ENCODE measurements around the gene MAST4. TPM values are rescaled to one million over a fixed set of nuclear protein-coding genes. Genes with fewer than 3 reads are reported as not detected.

The MAST4 gene
- total RNA-seq, 1 donor from 2014 or later, result 52.6 TPM

DNA sequence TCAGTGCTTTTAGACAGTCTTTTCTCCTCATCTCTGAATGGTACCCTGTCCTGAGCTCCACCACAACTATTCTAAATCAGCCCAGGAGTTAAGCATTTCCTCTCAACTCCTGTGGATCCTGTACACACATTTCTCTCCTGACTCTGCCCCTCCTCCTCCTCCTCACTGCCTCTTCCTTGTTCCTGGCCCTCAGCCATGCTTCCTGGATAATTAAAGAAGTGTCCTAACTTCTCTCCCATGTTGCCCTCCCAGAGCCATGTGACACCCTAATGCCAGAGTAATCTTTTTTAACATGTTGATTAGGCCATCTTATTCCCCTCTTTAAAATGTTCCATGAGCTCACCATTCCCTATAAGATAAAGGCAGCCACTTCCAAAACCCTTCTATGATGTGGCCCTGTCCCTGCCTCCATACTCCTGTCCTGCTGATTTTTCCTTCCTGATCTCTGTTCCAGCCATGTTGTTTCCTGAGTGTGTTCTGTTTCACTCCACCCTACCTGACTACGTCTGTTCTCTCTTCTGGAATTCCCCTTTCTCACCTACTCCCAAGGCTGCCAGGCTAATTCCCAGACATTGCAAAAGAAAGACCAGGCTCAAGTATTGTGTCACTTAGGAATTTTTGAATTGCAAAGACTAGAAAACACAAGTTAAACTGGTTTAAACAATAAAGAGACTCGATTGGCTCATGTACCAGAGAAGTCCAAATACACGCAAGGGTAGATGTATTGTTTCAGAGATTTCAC lies 295.2 kb downstream of the MAST4 start:
- DNase-seq (no peak), ATAC-seq (peak; percentile 87)
- Histone ChIP-seq H3K4me1 (peaks cover 21% of the 10 kb centered on the region), H3K27me3 (no peaks in the 10 kb centered on the region), H3K9me3 (no peaks in the 10 kb centered on the region), H3K27ac (peak overlapping the region; percentile 12), H3K4me3 (no peak overlapping the region), H3K36me3 (no peaks in the 10 kb centered on the region)
- no peak for TF ChIP-seq CTCF (IDR thresholded peaks at IDR 0.05)
- intact Hi-C loops (cut with DNase I), result no loop called here

DNA sequence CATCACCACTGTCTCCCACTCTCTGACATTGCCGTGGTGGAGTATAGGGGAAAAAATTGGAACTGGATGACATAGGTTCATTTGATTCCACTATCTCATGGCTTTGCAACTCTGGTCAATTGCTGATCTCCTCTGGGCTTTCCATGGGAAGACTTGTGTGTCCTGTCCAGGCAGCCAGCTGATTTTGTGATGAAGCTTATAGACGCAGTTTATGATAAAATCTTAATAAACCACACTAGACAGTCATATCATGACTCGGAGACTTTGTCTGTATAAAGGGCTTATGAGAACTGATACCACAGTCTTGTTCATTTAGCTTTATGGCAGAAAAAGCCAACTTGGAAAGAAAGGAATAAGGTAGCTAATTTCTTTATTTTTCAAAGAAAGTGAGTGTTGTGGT lies 296.5 kb downstream of the MAST4 start:
- no peaks in the 10 kb centered on the region for H3K9me3 ChIP-seq
- peaks cover 21% of the 10 kb centered on the region for H3K4me1 ChIP-seq
- no peaks in the 10 kb centered on the region for H3K27me3 ChIP-seq
- H3K4me3 ChIP-seq, result no peak overlapping the region
- DNase-seq (no peak), ATAC-seq (no peak)
- TF ChIP-seq CTCF (IDR thresholded peaks at IDR 0.05), result no peak
- no peak overlapping the region for H3K27ac ChIP-seq
- intact Hi-C loops (cut with DNase I), result no loop called here
- no peaks in the 10 kb centered on the region for H3K36me3 ChIP-seq

DNA sequence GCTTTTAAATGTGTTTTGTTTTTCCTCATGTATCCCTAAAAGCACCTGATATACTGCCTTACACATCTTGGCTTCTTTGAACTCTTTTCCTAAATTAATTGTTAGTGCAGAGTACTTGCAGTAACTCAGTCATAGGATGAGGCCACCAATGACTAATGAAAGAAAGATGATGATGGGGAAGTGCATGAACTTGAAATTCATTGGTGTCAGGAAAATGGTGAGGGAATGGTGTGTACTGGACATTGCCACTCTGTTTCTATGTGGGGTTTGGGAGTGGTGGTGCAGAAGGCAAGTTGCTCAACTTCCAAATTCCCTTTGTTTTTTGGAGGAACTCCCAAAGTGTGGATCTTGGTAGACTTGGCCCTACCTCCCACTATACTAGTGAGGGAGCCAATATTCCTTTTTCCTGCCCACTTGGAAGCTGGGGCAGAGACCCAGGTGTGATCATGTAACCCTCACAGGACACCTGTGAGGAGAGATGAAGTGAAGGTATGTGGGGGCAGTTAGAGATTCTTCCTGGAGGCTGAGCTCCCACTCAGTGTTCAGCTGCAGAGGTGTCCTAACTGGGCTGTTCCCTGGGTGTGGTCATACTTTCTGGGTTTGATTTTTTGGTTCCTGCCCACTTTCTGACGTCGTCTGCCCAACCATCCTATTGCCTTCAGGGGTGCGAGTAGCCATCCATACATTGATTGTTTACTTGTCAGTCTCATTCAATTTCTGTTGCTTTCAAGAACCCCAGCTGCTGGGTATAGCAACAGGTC lies 298.5 kb downstream of the MAST4 start:
- H3K4me3 ChIP-seq, result no peak overlapping the region
- intact Hi-C loops (cut with DNase I), result no loop called here

GRCh38 chr5:66896171-66896570 lies 300.0 kb downstream of the MAST4 start:
- Histone ChIP-seq H3K27me3 (no peaks in the 10 kb centered on the region), H3K27ac (no peak overlapping the region), H3K9me3 (no peaks in the 10 kb centered on the region), H3K4me1 (peaks cover 3% of the 10 kb centered on the region), H3K36me3 (no peaks in the 10 kb centered on the region), H3K4me3 (no peak overlapping the region)
- no peak for ATAC-seq
- TF ChIP-seq CTCF (IDR thresholded peaks at IDR 0.05), result no peak
- no peak for DNase-seq
- intact Hi-C loops (cut with DNase I), result no loop called here

More for the DNA sequence above, 298.5 kb downstream of the MAST4 start:
- Histone ChIP-seq H3K9me3 (no peaks in the 10 kb centered on the region), H3K4me1 (peaks cover 13% of the 10 kb centered on the region), H3K27ac (no peak overlapping the region), H3K27me3 (no peaks in the 10 kb centered on the region), H3K36me3 (no peaks in the 10 kb centered on the region)
- DNase-seq (no peak), ATAC-seq (no peak)
- no peak for TF ChIP-seq CTCF (IDR thresholded peaks at IDR 0.05)

DNA sequence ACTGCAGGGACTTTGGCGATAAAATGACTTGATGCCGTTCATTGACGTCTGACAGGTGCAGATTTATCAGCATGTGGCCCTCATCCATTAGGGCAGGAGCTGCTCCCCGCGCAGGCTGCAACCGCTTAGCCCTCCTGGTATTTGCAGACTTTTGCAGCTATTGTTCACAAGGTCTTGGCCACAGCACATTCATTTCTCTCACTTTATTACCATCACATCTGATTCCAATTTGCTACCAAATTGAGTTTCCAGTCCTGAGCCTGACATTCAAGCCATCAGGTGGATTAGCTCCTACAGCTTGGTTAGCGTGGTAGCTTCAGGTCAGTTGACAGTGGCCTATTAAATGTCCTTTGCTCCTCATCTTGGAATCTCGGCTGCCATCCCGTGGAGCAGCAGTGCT lies 301.2 kb downstream of the MAST4 start:
- TF ChIP-seq CTCF (IDR thresholded peaks at IDR 0.05), result no peak
- H3K27me3 ChIP-seq, result no peaks in the 10 kb centered on the region
- ATAC-seq, result no peak
- H3K9me3 ChIP-seq, result no peaks in the 10 kb centered on the region
- H3K36me3 ChIP-seq, result no peaks in the 10 kb centered on the region
- no peak for DNase-seq
- intact Hi-C loops (cut with DNase I), result no loop called here
- H3K27ac ChIP-seq, result no peak overlapping the region
- H3K4me3 ChIP-seq, result no peak overlapping the region
- no peaks in the 10 kb centered on the region for H3K4me1 ChIP-seq
